ENCODE results near the gene ATP1A4. TPM values are rescaled to one million over a fixed set of nuclear protein-coding genes. Genes with fewer than 3 reads are reported as not detected.

The ATP1A4 gene
- total and polyA plus RNA-seq, 9 donors, result 0.44 to 3.4 (median 1.4) TPM

DNA sequence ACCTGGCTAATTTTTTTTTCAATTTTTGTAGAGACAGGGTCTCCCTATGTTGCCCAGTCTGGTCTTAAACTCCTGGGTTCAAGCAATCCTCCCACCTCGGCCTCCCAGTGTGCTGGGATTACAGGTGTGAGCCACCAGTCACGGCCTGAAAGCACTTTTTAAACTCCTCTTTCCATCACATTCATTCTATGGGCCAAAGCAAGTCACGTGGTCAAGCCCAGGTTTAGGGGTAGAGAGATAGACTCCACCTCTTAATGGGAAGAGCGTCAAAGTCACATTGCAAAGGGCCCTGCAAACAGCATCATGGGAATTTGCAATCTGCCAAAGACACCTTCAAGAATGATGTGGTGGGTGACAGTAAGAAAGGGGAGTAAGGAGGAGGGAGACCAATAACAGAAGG lies 7.1 kb downstream of the ATP1A4 start:
- H3K36me3 ChIP-seq (ENCODE audit: control insufficient read depth, insufficient read depth, low read length), result no peaks in the 10 kb centered on the region

DNA sequence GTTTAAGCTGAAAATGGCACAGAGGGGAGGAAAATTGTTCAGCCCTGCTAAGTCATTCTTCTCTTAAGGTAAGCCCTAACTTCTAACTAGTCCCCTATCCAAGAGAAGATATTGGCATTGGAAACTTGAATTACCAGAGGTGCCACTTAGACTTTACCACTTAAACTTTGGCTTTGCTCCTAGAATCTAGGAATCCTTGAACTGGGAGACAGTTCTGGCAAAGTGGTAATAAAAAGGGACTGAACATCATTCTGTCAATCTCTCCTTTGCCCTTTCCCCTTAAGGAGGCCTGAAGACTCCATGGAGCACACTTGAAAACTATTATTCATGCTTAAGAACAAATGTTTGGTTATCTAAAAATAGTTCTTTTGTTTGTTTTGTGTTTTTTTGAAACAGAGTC lies 8.4 kb downstream of the ATP1A4 start:
- H3K27ac ChIP-seq (ENCODE audit: low read length), result no peak overlapping the region
- H3K27me3 ChIP-seq (ENCODE audit: control insufficient read depth, insufficient read depth, low read length), result no peaks in the 10 kb centered on the region
- H3K4me1 ChIP-seq (ENCODE audit: control insufficient read depth, insufficient read depth, low read length), result peaks cover 8% of the 10 kb centered on the region
- no peak overlapping the region for H3K4me3 ChIP-seq (ENCODE audit: low read length)
- DNase-seq, result no peak
- H3K36me3 ChIP-seq (ENCODE audit: control insufficient read depth, insufficient read depth, low read length), result no peaks in the 10 kb centered on the region
- no peaks in the 10 kb centered on the region for H3K9me3 ChIP-seq (replicated peaks; ENCODE audit: control insufficient read depth, low read depth, low read length)

More for the DNA sequence above, 7.1 kb downstream of the ATP1A4 start:
- 80% methylated on average over 1 of the region's 4 CpGs for WGBS (ENCODE audit: insufficient coverage)
- Histone ChIP-seq H3K27me3 (ENCODE audit: control insufficient read depth, insufficient read depth, low read length) (no peaks in the 10 kb centered on the region), H3K9me3 (replicated peaks; ENCODE audit: control insufficient read depth, low read depth, low read length) (no peaks in the 10 kb centered on the region), H3K4me3 (ENCODE audit: low read length) (no peak overlapping the region), H3K27ac (ENCODE audit: low read length) (no peak overlapping the region), H3K4me1 (ENCODE audit: control insufficient read depth, insufficient read depth, low read length) (peaks cover 8% of the 10 kb centered on the region)
- DNase-seq, result no peak

DNA sequence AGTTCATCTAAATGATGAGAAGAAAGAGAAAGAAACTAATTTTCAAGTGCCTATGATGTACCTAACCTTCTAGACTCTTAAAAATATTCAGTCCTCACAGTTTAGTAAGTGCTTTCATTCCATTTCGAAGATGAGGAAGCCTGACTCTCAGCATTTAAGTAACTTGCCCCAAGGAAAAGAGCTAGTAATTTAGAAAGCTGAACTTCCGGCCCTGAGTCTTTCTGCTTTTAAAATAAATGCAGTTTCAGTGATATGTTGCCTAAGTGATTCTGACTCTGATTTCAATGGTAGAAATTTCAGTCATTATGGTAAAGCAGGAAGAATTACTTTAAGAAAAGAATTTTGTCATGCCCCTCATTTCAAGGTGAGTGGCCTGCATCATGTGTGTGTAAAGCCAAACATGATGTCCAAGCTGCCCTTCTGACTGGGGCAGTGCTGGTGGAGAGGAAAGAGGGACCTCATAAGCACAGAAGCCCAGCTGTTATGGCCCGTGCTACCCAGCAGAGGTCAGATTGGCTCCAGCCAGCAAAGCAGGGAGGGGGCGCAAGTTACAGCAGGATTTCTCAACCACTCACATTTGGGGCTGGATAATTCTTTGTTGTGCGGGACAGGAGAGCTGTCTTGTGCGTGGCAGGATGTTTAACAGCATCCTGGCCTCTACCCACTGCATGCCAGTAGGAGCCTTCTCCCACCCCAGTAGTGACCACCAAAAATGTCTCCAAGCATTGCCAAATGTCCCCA lies 10.7 kb downstream of the ATP1A4 start:
- Histone ChIP-seq H3K9me3 (replicated peaks; ENCODE audit: control insufficient read depth, low read depth, low read length) (no peaks in the 10 kb centered on the region), H3K36me3 (ENCODE audit: control insufficient read depth, insufficient read depth, low read length) (no peaks in the 10 kb centered on the region), H3K27ac (ENCODE audit: low read length) (no peak overlapping the region), H3K4me3 (ENCODE audit: low read length) (no peak overlapping the region), H3K4me1 (ENCODE audit: control insufficient read depth, insufficient read depth, low read length) (peaks cover 11% of the 10 kb centered on the region), H3K27me3 (ENCODE audit: control insufficient read depth, insufficient read depth, low read length) (no peaks in the 10 kb centered on the region)
- WGBS (ENCODE audit: insufficient coverage), result 50% methylated on average over 1 of the region's 6 CpGs
- peak; percentile 37 for DNase-seq

DNA sequence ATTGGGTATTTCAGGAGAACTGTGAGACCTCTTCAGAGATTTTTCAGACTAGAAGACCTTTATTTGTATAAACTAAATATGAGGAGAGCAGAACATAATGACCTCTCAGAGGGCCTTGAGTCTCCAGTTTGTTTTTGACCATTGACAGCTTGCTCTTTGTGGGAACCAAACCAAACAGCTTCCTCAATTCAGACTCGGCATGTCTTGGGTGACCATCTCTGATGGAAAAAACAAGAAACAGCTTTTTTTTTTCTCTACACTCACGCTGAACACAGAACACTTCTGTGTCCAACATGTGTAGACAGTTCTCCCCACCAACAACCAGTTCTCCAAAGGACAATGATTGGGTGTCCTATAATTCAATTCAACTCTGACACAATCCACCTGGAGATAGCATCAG lies 11.5 kb downstream of the ATP1A4 start:
- no peak overlapping the region for H3K27ac ChIP-seq (ENCODE audit: low read length)
- H3K4me1 ChIP-seq (ENCODE audit: control insufficient read depth, insufficient read depth, low read length), result peaks cover 19% of the 10 kb centered on the region
- H3K27me3 ChIP-seq (ENCODE audit: control insufficient read depth, insufficient read depth, low read length), result no peaks in the 10 kb centered on the region
- DNase-seq, result peak; percentile 22
- no peak overlapping the region for H3K4me3 ChIP-seq (ENCODE audit: low read length)
- H3K36me3 ChIP-seq (ENCODE audit: control insufficient read depth, insufficient read depth, low read length), result no peaks in the 10 kb centered on the region
- no peaks in the 10 kb centered on the region for H3K9me3 ChIP-seq (replicated peaks; ENCODE audit: control insufficient read depth, low read depth, low read length)
- no CpG with 5 or more reads among the region's 2 CpGs for WGBS (ENCODE audit: insufficient coverage)

DNA sequence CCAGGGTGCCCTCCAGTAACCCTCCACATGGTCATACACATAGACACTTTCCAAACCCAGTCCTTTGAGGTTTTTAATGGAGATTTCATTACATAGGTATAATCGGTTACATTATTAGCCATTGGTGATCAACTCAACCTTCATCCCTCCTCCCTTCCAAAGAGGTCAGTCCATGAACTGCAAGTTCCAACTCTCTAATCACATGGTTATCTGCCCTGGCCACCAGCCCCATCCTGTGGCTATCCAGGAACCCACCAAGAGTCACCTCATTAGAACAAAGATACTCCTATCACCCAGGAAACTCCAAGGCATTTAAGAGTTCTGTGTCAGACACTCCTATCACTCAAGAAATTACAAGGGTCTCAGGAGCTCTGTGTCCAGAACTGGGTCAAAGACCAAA lies 12.2 kb downstream of the ATP1A4 start:
- H3K4me1 ChIP-seq (ENCODE audit: control insufficient read depth, insufficient read depth, low read length), result peaks cover 17% of the 10 kb centered on the region
- H3K27me3 ChIP-seq (ENCODE audit: control insufficient read depth, insufficient read depth, low read length), result no peaks in the 10 kb centered on the region
- no peak overlapping the region for H3K4me3 ChIP-seq (ENCODE audit: low read length)
- DNase-seq, result no peak
- no CpG with 5 or more reads among the region's 1 CpG for WGBS (ENCODE audit: insufficient coverage)
- no peaks in the 10 kb centered on the region for H3K9me3 ChIP-seq (replicated peaks; ENCODE audit: control insufficient read depth, low read depth, low read length)
- H3K27ac ChIP-seq (ENCODE audit: low read length), result no peak overlapping the region
- no peaks in the 10 kb centered on the region for H3K36me3 ChIP-seq (ENCODE audit: control insufficient read depth, insufficient read depth, low read length)

DNA sequence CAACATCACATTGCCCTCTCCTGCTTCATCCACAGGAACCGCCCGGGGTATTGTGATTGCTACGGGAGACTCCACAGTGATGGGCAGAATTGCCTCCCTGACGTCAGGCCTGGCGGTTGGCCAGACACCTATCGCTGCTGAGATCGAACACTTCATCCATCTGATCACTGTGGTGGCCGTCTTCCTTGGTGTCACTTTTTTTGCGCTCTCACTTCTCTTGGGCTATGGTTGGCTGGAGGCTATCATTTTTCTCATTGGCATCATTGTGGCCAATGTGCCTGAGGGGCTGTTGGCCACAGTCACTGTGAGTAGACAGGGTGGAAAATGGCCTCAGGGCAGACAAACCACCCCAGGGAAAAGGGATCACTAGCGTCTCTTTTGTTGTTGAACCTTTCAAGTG lies 12.7 kb downstream of the ATP1A4 start:
- H3K4me1 ChIP-seq (ENCODE audit: control insufficient read depth, insufficient read depth, low read length), result peaks cover 17% of the 10 kb centered on the region
- no peaks in the 10 kb centered on the region for H3K36me3 ChIP-seq (ENCODE audit: control insufficient read depth, insufficient read depth, low read length)
- no peaks in the 10 kb centered on the region for H3K9me3 ChIP-seq (replicated peaks; ENCODE audit: control insufficient read depth, low read depth, low read length)
- DNase-seq, result no peak
- H3K27me3 ChIP-seq (ENCODE audit: control insufficient read depth, insufficient read depth, low read length), result no peaks in the 10 kb centered on the region
- H3K4me3 ChIP-seq (ENCODE audit: low read length), result no peak overlapping the region
- H3K27ac ChIP-seq (ENCODE audit: low read length), result no peak overlapping the region
- 100% methylated on average over 3 of the region's 10 CpGs for WGBS (ENCODE audit: insufficient coverage)

DNA sequence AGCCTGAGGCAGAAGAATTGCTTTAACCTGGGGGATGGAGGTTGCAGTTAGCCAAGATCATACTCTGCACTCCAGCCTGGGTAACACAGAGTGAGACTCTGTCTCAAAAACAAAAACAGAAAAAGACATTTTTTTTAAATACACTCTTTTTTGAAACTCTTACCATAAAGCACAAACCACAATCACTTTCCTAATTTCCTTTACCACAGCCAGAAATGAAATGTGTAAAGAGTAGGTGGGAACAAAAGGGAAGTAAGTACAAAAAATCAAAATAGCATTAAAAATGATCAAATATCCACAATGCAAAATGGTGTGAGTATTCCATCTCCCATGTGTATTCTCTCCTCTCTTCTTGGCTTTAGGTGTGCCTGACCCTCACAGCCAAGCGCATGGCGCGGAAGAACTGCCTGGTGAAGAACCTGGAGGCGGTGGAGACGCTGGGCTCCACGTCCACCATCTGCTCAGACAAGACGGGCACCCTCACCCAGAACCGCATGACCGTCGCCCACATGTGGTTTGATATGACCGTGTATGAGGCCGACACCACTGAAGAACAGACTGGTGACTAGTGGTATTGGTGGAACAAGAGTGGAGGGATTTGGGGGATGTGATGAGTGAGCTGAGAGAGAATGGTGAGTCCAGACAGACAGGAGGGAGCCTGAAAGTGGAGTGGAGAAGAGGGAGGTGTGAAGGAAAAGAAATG lies 14.9 kb downstream of the ATP1A4 start:
- Histone ChIP-seq H3K4me1 (ENCODE audit: control insufficient read depth, insufficient read depth, low read length) (peaks cover 23% of the 10 kb centered on the region), H3K9me3 (replicated peaks; ENCODE audit: control insufficient read depth, low read depth, low read length) (no peaks in the 10 kb centered on the region), H3K27ac (ENCODE audit: low read length) (no peak overlapping the region), H3K36me3 (ENCODE audit: control insufficient read depth, insufficient read depth, low read length) (no peaks in the 10 kb centered on the region), H3K27me3 (ENCODE audit: control insufficient read depth, insufficient read depth, low read length) (no peaks in the 10 kb centered on the region), H3K4me3 (ENCODE audit: low read length) (no peak overlapping the region)
- DNase-seq, result no peak
- 93% methylated on average over 9 of the region's 12 CpGs for WGBS (ENCODE audit: insufficient coverage)

DNA sequence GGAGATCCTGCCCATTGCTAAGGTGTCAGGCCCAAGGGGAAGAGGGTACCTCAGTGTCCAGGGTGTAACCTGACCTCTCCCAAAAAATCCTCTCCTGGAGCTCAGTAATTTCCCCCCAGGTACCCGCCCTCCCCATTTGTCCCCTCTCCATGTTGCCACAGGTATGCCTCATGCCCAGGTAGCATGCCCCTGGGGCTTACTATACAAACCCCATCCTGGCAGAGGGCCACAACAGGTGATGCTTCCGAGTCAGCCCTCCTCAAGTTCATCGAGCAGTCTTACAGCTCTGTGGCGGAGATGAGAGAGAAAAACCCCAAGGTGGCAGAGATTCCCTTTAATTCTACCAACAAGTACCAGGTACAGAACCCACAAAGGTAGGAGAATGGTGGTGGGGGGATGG lies 15.7 kb downstream of the ATP1A4 start:
- peaks cover 25% of the 10 kb centered on the region for H3K4me1 ChIP-seq (ENCODE audit: control insufficient read depth, insufficient read depth, low read length)
- no peak for DNase-seq
- 88% methylated on average over 1 of the region's 4 CpGs for WGBS (ENCODE audit: insufficient coverage)

DNA sequence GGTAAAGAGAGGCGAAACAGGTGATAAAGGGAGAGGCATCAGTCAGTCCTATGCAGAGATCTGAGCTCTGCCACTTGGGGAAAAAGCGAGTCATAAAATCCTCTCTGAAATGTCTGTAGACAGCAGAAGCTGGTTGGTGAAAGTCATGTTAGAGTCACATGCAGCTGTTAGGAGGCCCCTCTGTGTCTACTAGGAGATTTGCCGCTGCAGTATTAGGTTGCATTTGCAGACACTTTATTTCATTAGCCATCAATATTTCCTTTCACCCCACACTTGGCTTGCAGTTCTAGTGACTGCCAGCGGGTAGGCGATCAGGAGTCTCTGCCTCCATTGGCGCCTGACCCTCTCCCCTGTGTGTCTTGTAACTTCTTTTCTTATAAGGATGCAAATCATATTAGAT lies 16.2 kb downstream of the ATP1A4 start:
- Histone ChIP-seq H3K4me1 (ENCODE audit: control insufficient read depth, insufficient read depth, low read length) (peaks cover 21% of the 10 kb centered on the region), H3K27me3 (ENCODE audit: control insufficient read depth, insufficient read depth, low read length) (no peaks in the 10 kb centered on the region), H3K27ac (ENCODE audit: low read length) (no peak overlapping the region), H3K4me3 (ENCODE audit: low read length) (no peak overlapping the region), H3K9me3 (replicated peaks; ENCODE audit: control insufficient read depth, low read depth, low read length) (no peaks in the 10 kb centered on the region), H3K36me3 (ENCODE audit: control insufficient read depth, insufficient read depth, low read length) (no peaks in the 10 kb centered on the region)
- peak; percentile 51 for DNase-seq
- WGBS (ENCODE audit: insufficient coverage), result 67% methylated on average over 2 of the region's 6 CpGs

More for the DNA sequence above, 15.7 kb downstream of the ATP1A4 start:
- no peak overlapping the region for H3K4me3 ChIP-seq (ENCODE audit: low read length)
- H3K36me3 ChIP-seq (ENCODE audit: control insufficient read depth, insufficient read depth, low read length), result no peaks in the 10 kb centered on the region
- no peaks in the 10 kb centered on the region for H3K9me3 ChIP-seq (replicated peaks; ENCODE audit: control insufficient read depth, low read depth, low read length)
- H3K27ac ChIP-seq (ENCODE audit: low read length), result no peak overlapping the region
- H3K27me3 ChIP-seq (ENCODE audit: control insufficient read depth, insufficient read depth, low read length), result no peaks in the 10 kb centered on the region

DNA sequence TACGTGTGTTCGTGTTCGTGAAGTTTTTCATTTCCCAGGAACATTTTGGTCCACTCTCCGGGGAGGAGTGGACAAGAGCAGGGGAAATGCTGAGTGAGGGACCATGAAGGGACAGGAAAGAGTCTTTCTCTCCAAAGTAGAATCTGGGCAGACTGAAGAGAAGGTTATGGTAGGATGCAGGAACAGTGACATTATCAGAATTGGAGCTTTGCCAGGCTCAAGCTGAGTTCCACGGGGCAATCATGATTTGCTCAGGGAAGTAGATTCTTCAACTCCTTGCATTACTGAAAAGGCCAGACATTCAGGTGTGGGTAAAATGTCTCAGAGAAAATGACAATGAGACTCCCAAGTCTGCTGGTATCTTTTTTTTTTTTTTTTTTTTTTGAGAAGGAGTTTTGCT lies 16.6 kb downstream of the ATP1A4 start:
- H3K4me3 ChIP-seq (ENCODE audit: low read length), result no peak overlapping the region
- H3K27ac ChIP-seq (ENCODE audit: low read length), result no peak overlapping the region
- H3K27me3 ChIP-seq (ENCODE audit: control insufficient read depth, insufficient read depth, low read length), result no peaks in the 10 kb centered on the region
- H3K9me3 ChIP-seq (replicated peaks; ENCODE audit: control insufficient read depth, low read depth, low read length), result no peaks in the 10 kb centered on the region
- no peaks in the 10 kb centered on the region for H3K36me3 ChIP-seq (ENCODE audit: control insufficient read depth, insufficient read depth, low read length)
- 63% methylated on average over 3 of the region's 5 CpGs for WGBS (ENCODE audit: insufficient coverage)
- no peak for DNase-seq
- H3K4me1 ChIP-seq (ENCODE audit: control insufficient read depth, insufficient read depth, low read length), result peaks cover 20% of the 10 kb centered on the region
